Neuron (in vitro differentiated cells): ENCODE data around the gene ACAP2.

Experiments used
- H2AFZ ChIP-seq: one replicate; pipeline ENCODE4 v1.6.1; 2013; ENCODE audit warnings: low read depth, mild to moderate bottlenecking, inconsistent platforms, low read length, moderate library complexity
- H3K27me3 ChIP-seq: one replicate; pipeline ENCODE4 v1.6.1; 2013; ENCODE audit warnings: low read length; ENCODE audit not compliant: insufficient read depth
- H3K36me3 ChIP-seq: one replicate; pipeline ENCODE4 v1.6.1; 2013; ENCODE audit warnings: low read length; ENCODE audit not compliant: insufficient read depth
- H3K4me1 ChIP-seq: one replicate; pipeline ENCODE4 v1.6.1; 2013; ENCODE audit warnings: low read length; ENCODE audit not compliant: insufficient read depth
- H3K4me3 ChIP-seq: 2 replicates; pipeline ENCODE4 v1.5.1; 2013; ENCODE audit warnings: mild to moderate bottlenecking, low read length, moderate library complexity
- H3K9me3 ChIP-seq: one replicate; pipeline ENCODE4 v1.6.1; 2013; ENCODE audit warnings: low read length

Gene ACAP2

DNA sequence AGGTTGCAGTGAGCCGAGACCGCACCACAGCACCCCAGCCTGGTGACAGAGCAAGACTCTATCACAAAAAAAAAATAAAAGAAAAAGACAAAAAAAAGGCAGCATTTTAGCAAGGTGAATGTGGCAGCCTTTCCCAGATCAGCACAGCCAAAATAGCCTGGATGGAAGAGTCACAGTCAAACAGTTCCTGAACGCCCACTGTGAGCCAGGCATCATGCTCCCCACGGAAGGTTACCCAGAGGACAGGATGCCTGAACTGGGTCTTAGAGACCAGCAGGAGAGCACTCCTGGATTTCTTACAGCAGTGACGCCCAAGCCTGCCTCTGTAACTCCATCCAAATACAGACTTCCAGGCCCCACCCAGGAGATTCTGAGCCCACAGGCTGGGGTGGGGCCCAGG lies 176.4 kb downstream of the ACAP2 start:
- H2AFZ ChIP-seq, result no peak overlapping the region
- H3K4me1 ChIP-seq, result peaks cover 13% of the 10 kb centered on the region
- H3K36me3 ChIP-seq, result peaks cover 10% of the 10 kb centered on the region
- no peak overlapping the region for H3K4me3 ChIP-seq
- no peaks in the 10 kb centered on the region for H3K9me3 ChIP-seq
- no peaks in the 10 kb centered on the region for H3K27me3 ChIP-seq

DNA sequence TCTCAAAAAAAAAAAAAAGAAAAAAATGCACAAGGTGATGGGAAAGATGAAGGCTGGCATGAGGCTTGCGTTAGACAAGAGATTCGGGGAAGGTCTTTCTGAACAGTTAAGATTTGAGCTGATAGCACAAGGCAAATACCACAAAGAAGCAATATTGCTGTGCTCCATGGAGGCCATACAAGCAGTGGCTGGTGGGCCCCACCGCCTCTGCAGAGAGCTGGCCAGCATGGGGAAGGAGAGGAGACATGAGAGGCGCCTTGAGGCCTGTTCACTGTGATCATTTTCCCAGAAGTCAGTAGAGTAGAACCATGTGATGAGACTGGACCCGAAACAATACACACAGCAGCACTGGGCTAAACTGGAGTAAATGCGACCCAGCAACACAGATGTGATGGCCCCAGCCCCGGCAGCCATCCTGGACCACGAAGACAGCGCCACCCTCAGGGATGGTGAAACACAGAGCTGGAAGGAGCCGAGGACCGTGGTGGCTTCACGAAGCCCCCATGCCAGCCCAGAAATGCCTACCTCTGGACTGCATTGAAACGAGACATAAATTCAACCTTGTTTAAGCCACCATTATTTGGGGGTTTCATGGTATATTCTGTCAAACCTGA lies 177.3 kb downstream of the ACAP2 start:
- H2AFZ ChIP-seq, result no peak overlapping the region
- H3K4me3 ChIP-seq, result no peak overlapping the region
- H3K27me3 ChIP-seq, result no peaks in the 10 kb centered on the region
- H3K9me3 ChIP-seq, result no peaks in the 10 kb centered on the region
- H3K36me3 ChIP-seq, result peaks cover 10% of the 10 kb centered on the region
- peaks cover 16% of the 10 kb centered on the region for H3K4me1 ChIP-seq

GRCh38 chr3:195263925-195264600 lies 178.8 kb downstream of the ACAP2 start:
- peaks cover 10% of the 10 kb centered on the region for H3K36me3 ChIP-seq
- H3K4me3 ChIP-seq, result no peak overlapping the region
- peaks cover 13% of the 10 kb centered on the region for H3K4me1 ChIP-seq
- H2AFZ ChIP-seq, result no peak overlapping the region
- no peaks in the 10 kb centered on the region for H3K9me3 ChIP-seq
- no peaks in the 10 kb centered on the region for H3K27me3 ChIP-seq

- H3K9me3 ChIP-seq, result no peaks in the 10 kb centered on the region
- H2AFZ ChIP-seq, result no peak overlapping the region
- peaks cover 10% of the 10 kb centered on the region for H3K36me3 ChIP-seq
These were observed 179.5 kb downstream of the ACAP2 start for GRCh38 chr3:195263193-195263924.

GRCh38 chr3:195261925-195262324 lies 180.9 kb downstream of the ACAP2 start:
- peaks cover 15% of the 10 kb centered on the region for H3K4me1 ChIP-seq
- H3K4me3 ChIP-seq, result no peak overlapping the region
- H3K27me3 ChIP-seq, result no peaks in the 10 kb centered on the region
- H3K9me3 ChIP-seq, result no peaks in the 10 kb centered on the region
- H2AFZ ChIP-seq, result no peak overlapping the region
- peaks cover 6% of the 10 kb centered on the region for H3K36me3 ChIP-seq

More at GRCh38 chr3:195263193-195263924, 179.5 kb downstream of the ACAP2 start:
- Histone ChIP-seq H3K4me1 (peaks cover 15% of the 10 kb centered on the region), H3K27me3 (no peaks in the 10 kb centered on the region), H3K4me3 (no peak overlapping the region)

DNA sequence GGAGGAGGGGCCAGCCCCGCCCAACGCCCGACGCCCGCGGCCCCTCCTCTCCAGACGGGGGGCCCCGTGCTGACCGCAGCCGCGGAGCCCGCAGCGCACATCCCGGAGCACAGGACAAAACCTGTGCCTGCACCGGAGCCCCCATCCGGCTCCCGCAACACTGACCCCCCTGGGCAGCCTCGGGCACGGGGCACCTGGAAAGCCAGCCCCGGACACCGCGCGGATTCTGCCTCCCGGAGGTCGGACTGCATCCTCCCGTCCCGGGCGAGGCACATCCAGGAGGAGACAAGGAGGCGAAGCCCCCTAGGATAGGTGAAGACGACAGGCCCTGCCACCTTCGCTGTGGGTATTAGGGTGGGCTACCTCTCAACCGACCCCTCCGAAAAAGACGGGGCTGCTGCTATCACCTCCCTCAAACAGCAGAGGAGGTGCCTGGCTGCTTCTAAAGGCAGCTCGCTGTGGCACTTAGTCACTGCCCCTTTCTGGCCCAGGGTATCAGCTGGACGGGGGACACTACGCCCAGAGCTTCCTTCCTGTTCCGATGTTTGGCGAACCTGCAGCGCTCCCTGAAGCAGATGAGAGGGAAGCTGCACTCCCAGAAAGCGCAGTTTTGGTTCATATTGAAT lies 182.4 kb downstream of the ACAP2 start:
- peak overlapping the region; percentile 37 for H3K4me3 ChIP-seq
- no peaks in the 10 kb centered on the region for H3K36me3 ChIP-seq
- peak overlapping the region; percentile 34 for H2AFZ ChIP-seq
- H3K27me3 ChIP-seq, result no peaks in the 10 kb centered on the region
- peaks cover 15% of the 10 kb centered on the region for H3K4me1 ChIP-seq
- H3K9me3 ChIP-seq, result no peaks in the 10 kb centered on the region

DNA sequence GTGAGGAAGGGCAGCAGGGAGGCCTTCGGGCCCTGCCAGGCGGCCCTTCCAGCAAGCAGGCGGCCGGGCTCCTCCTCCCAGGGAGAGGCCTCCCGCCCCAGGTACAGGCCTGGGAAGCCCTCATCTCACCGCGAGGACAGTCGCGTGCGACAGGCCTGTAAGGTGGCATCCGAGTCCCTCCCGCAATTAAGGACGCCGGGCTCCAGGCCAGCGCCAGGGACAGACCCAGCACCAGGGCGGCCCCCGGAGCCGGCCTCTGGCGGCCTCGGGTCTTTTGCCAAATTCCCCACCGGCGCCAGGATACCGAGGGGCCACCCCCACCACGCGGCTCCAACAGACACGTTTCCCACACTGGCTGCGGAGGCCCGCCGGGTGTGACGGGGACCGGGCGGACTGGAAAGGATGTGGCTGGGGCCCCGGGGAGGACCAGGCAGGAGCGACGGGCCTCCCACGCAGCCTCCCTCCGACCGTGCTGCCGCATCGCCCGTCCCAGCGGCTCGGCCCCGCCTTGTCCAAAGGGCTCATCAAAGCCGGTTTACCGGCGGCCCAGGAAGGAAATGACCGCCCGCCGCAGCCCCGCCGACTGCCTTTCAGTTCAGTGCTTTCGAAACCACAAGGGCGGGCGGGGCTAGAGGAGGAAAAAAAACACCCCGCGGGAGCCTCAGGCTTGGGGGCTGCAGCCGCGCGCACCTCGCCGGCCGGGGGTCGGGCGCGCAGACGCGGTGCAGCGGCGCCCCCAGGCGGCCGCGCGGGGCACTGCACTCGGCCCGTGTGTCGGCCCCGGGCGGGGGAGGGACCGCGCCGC lies 183.1 kb downstream of the ACAP2 start:
- Histone ChIP-seq H2AFZ (peak overlapping the region; percentile 69), H3K4me3 (peak overlapping the region; percentile 53), H3K36me3 (no peaks in the 10 kb centered on the region), H3K27me3 (no peaks in the 10 kb centered on the region), H3K4me1 (peaks cover 15% of the 10 kb centered on the region), H3K9me3 (no peaks in the 10 kb centered on the region)

GRCh38 chr3:195259154-195259474 lies 183.7 kb downstream of the ACAP2 start:
- Histone ChIP-seq H3K36me3 (no peaks in the 10 kb centered on the region), H3K4me3 (peak overlapping the region; percentile 53), H2AFZ (no peak overlapping the region), H3K27me3 (no peaks in the 10 kb centered on the region), H3K4me1 (peaks cover 15% of the 10 kb centered on the region), H3K9me3 (no peaks in the 10 kb centered on the region)

GRCh38 chr3:195258449-195259153 lies 184.2 kb downstream of the ACAP2 start:
- no peak overlapping the region for H2AFZ ChIP-seq
- H3K36me3 ChIP-seq, result no peaks in the 10 kb centered on the region
- peaks cover 15% of the 10 kb centered on the region for H3K4me1 ChIP-seq
- H3K27me3 ChIP-seq, result no peaks in the 10 kb centered on the region
- no peak overlapping the region for H3K4me3 ChIP-seq
- no peaks in the 10 kb centered on the region for H3K9me3 ChIP-seq

DNA sequence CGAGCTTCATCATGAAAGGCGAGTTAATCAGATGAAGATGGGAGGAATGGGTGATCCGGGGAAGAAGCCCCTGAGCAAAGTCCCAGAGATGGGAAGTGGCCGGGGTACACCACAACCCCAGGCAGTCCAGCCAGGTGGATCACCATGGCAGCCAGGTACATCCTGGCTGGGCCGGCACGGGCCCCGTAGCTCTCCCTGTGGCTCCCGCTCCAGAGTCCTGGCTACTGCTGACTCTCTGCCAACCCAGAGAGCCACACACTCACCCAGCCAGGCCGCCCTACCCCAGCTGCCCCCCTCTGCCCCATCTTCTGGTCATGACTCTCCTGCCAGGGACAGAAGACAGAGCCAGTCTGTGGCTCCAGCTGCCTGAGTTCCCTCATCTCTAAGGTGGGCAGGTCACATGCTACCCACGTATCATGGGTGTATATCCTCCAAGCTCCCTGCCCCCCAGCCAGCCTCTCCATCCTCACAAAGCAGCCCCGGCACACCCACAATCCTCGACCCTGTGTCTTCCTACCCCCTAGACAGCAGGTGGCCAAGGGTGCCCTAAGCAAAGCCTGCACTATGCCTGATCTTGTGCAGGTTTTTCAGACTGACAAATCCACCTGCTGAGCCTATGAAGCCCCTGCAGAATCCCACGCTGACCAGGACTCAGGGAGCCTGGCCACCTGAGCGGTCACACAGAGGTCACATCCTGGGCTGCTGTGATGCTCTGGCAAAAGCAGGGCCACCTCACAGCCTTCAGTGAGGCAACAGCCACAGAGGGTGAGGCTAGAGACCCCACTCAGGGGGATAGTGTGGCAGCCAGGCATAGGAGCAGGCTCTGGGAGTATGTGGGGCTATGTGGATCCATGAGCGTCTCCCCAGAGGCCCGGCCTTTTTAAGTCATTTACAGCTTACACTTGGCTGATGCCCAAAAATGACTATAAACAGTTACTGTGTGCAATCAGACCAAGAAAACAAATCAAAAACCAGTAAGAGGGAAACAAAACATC lies 185.1 kb downstream of the ACAP2 start:
- Histone ChIP-seq H3K4me3 (no peak overlapping the region), H3K9me3 (no peaks in the 10 kb centered on the region), H3K27me3 (no peaks in the 10 kb centered on the region), H3K36me3 (no peaks in the 10 kb centered on the region), H2AFZ (no peak overlapping the region), H3K4me1 (peaks cover 20% of the 10 kb centered on the region)

- peaks cover 25% of the 10 kb centered on the region for H3K4me1 ChIP-seq
- no peaks in the 10 kb centered on the region for H3K27me3 ChIP-seq
- H3K4me3 ChIP-seq, result no peak overlapping the region
- no peak overlapping the region for H2AFZ ChIP-seq
- no peaks in the 10 kb centered on the region for H3K36me3 ChIP-seq
- no peaks in the 10 kb centered on the region for H3K9me3 ChIP-seq
These were observed 186.0 kb downstream of the ACAP2 start for GRCh38 chr3:195256639-195257453.
